ENCODE measurements around the gene ETS1. TPM values are rescaled to one million over a fixed set of nuclear protein-coding genes. Genes with fewer than 3 reads are reported as not detected.

ETS1 gene
- total RNA-seq, 4 donors from 2014 or later = 23.6 to 56.7 (median 29.2) TPM

DNA sequence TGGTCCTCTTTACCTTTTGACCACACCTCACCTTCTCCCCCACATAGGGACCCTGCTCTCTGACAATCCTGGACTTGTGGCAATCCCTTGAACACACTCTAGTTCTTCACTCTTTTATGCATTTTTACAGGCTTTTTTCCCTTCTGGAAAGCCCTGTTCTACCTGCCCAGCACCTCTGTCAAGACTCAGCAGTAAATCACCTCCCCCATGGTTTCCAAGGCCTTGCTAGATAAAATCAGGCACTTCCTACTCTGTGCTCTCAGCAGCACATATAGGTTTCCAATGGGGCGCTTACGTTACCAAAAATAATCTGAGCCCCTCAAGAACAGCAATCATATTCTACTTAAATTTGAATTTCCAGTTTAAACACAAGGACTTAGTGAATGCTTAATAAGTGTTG is 53.9 kb downstream of the ETS1 start:
- no peak for TF ChIP-seq EP300 (IDR thresholded peaks at IDR 0.05; ENCODE audit: low read depth)
- TF ChIP-seq POLR2A (IDR thresholded peaks at IDR 0.05) = no peak
- TF ChIP-seq, protein P1, sequence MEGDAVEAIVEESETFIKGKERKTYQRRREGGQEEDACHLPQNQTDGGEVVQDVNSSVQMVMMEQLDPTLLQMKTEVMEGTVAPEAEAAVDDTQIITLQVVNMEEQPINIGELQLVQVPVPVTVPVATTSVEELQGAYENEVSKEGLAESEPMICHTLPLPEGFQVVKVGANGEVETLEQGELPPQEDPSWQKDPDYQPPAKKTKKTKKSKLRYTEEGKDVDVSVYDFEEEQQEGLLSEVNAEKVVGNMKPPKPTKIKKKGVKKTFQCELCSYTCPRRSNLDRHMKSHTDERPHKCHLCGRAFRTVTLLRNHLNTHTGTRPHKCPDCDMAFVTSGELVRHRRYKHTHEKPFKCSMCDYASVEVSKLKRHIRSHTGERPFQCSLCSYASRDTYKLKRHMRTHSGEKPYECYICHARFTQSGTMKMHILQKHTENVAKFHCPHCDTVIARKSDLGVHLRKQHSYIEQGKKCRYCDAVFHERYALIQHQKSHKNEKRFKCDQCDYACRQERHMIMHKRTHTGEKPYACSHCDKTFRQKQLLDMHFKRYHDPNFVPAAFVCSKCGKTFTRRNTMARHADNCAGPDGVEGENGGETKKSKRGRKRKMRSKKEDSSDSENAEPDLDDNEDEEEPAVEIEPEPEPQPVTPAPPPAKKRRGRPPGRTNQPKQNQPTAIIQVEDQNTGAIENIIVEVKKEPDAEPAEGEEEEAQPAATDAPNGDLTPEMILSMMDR (IDR thresholded peaks at IDR 0.05) = no peak
- no peak for TF ChIP-seq POLR2AphosphoS5 (IDR thresholded peaks at IDR 0.05)
- intact Hi-C loops (cut with DNase I; ENCODE audit: low total_unique reads) = no loop called here
- WGBS, 2 donors (ENCODE audit: low coverage in 1 of 2) = 88 to 96% methylated on average over 2 of the region's 2 CpGs
- in situ Hi-C loops (cut with MboI; ENCODE audit: low pct_ligation_motif_present in 1 of 4, low pct_unique_long_range_greater_than_20kb in 1 of 4, low sequenced_read_pairs in 3 of 4) = no loop called here
- Histone ChIP-seq H3K36me3 (no peaks in the 10 kb centered on the region), H3K4me3 (no peak overlapping the region), H3K9me3 (no peaks in the 10 kb centered on the region), H3K27me3 (no peaks in the 10 kb centered on the region), H3K27ac (no peak overlapping the region), H3K4me1 (peaks cover 0 to 20% (median 8%) of the 10 kb centered on the region in 4 donors)
- DNase-seq = no peak

DNA sequence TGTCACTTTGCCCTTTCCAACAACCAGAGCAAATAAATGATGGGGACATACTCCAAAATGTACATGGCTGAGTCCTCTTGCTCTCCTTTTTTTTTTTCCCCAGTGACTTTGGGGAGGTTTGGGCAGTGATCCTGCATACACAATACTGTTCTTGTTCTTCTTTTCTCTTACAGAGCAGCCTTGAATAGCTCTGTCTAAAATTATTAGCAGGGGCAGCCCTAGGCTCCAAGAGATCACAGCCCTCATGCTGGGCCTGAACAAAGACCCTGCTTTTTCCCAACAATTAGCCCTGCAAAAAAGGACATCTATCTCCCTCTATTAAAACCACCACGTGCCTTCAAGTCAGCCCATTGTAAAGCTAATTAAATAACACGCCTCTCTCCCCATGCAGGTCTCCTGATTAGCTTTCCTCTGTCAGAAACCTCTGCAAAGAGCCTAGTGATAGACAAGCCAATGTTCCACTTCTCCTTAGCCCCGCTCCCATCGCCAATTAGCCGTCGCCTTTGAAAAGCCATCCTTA is 54.7 kb downstream of the ETS1 start:
- Histone ChIP-seq H3K9me3 (no peaks in the 10 kb centered on the region), H3K4me1 (peaks cover 0 to 15% (median 8%) of the 10 kb centered on the region in 4 donors), H3K27me3 (no peaks in the 10 kb centered on the region), H3K27ac (no peak overlapping the region), H3K4me3 (no peak overlapping the region), H3K36me3 (no peaks in the 10 kb centered on the region)
- 87 to 93% methylated on average over 5 to 6 of the region's 6 CpGs for WGBS, 2 donors (ENCODE audit: low coverage in 1 of 2)
- TF ChIP-seq EP300 (IDR thresholded peaks at IDR 0.05; ENCODE audit: low read depth) (no peak), POLR2A (IDR thresholded peaks at IDR 0.05) (no peak), POLR2AphosphoS5 (IDR thresholded peaks at IDR 0.05) (no peak)
- TF ChIP-seq, protein P1 (IDR thresholded peaks at IDR 0.05) = no peak
- in situ Hi-C loops (cut with MboI; ENCODE audit: low pct_ligation_motif_present in 1 of 4, low pct_unique_long_range_greater_than_20kb in 1 of 4, low sequenced_read_pairs in 3 of 4) = no loop called here
- no peak for DNase-seq
- intact Hi-C loops (cut with DNase I; ENCODE audit: low total_unique reads) = no loop called here

DNA sequence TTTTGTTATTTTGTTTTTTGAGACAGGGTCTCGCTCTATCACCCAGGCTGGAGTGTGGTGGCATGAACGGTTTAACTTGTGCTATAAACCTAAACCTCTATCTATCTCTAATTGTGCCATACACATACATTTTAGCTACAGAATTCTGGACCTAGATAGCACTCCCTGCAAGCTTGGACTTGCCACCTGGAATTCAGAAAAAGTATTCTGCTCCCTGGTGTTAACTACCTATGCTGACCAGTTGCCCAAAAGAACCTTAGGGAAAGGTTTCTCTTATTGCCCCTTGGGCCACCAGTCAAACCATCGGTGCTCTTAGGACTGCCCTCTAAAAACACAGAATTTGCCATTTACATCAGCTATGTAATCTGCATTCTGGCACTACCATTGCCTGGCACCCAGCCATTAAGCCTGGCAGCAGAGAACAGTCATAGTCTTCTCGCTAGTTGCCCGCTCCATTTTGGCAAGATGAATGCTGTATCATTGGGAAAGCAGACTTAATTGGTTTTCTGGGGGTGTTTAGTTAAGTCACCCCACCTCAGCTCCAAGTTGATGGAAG is 55.3 kb downstream of the ETS1 start:
- H3K27ac ChIP-seq = no peak overlapping the region
- 83 to 95% methylated on average over 2 to 5 of the region's 5 CpGs for WGBS, 2 donors (ENCODE audit: low coverage in 1 of 2)
- no peak overlapping the region for H3K4me3 ChIP-seq
- in situ Hi-C loops (cut with MboI; ENCODE audit: low pct_ligation_motif_present in 1 of 4, low pct_unique_long_range_greater_than_20kb in 1 of 4, low sequenced_read_pairs in 3 of 4) (no loop called here), intact Hi-C loops (cut with DNase I; ENCODE audit: low total_unique reads) (no loop called here)
- no peak for TF ChIP-seq POLR2AphosphoS5 (IDR thresholded peaks at IDR 0.05)
- TF ChIP-seq POLR2A (IDR thresholded peaks at IDR 0.05) = no peak
- TF ChIP-seq, protein P1 (IDR thresholded peaks at IDR 0.05) = no peak
- TF ChIP-seq EP300 (IDR thresholded peaks at IDR 0.05; ENCODE audit: low read depth) = no peak
- no peaks in the 10 kb centered on the region for H3K9me3 ChIP-seq
- no peaks in the 10 kb centered on the region for H3K27me3 ChIP-seq
- H3K36me3 ChIP-seq = no peaks in the 10 kb centered on the region
- DNase-seq = no peak
- H3K4me1 ChIP-seq = peaks cover 0 to 15% (median 8%) of the 10 kb centered on the region in 4 donors

DNA sequence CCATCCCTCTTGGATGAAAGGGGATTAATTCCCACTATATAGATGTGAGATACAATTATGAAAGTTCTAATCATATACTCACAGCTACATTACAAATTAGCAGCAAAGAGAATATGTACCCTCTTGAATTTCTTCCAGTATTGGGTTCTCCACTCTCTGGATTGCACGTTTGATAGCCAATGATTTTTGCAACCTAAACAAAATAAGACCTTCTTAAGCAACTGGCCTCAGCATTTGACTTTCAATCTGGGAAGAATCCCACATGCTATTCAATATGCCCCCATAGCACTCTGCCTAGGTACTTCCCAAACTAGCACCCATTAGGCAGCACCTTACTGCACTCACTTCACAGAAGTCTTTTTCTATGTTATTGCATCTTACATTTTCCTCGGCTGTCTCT is 55.8 kb downstream of the ETS1 start:
- TF ChIP-seq POLR2AphosphoS5 (IDR thresholded peaks at IDR 0.05) (no peak), POLR2A (IDR thresholded peaks at IDR 0.05) (no peak), EP300 (IDR thresholded peaks at IDR 0.05; ENCODE audit: low read depth) (no peak)
- TF ChIP-seq, protein P1 (IDR thresholded peaks at IDR 0.05) = no peak
- no peak for DNase-seq
- in situ Hi-C loops (cut with MboI; ENCODE audit: low pct_ligation_motif_present in 1 of 4, low pct_unique_long_range_greater_than_20kb in 1 of 4, low sequenced_read_pairs in 3 of 4) = no loop called here
- Histone ChIP-seq H3K27ac (no peak overlapping the region), H3K4me1 (peaks cover 0 to 15% (median 8%) of the 10 kb centered on the region in 4 donors), H3K36me3 (no peaks in the 10 kb centered on the region), H3K4me3 (no peak overlapping the region), H3K27me3 (no peaks in the 10 kb centered on the region), H3K9me3 (no peaks in the 10 kb centered on the region)
- WGBS, 2 donors (ENCODE audit: low coverage in 1 of 2) = 60 to 94% methylated on average over 1 to 2 of the region's 2 CpGs
- intact Hi-C loops (cut with DNase I; ENCODE audit: low total_unique reads) = no loop called here

Measured in transverse colon (tissue), 4 donors.